Superior temporal gyrus (tissue), 1 donor: ENCODE measurements around the gene CYP2E1.
A peak's percentile ranks its signal among the peaks of the same experiment; 100 is the strongest.
"Not testable (repeated sequence)": the region's sequence is repeated elsewhere in the genome, so short reads cannot be mapped to it uniquely, and the experiment has no call there.

Experiments used
- DNase-seq: peaks from one replicate; pipeline ENCODE4 v3.0.0-alpha.2; 2016; ENCODE audit errors: extremely low spot score

CYP2E1 gene

GRCh38 chr10:133528845-133529575 lies 1.8 kb downstream of the CYP2E1 start:
- DNase-seq = no peak

DNA sequence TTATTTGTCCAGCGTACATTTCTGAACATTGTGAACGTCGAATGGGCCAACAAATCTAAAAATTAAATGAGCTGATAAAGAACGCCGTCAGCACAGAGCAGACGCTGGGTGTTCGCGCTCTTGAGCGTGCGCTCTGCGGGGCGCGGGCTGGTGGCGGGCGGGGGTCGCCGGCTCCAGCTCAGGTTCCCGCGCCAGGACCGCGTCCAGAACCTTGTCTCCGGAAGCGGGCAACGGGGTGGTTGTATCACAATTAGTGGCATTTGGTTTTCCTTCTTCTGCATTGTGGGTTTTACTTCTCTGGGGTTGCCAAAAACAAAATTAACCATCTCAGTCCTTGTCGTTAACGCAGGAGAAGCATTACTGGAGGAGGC lies 2.4 kb downstream of the CYP2E1 start:
- no peak for DNase-seq

GRCh38 chr10:133530506-133530905 lies 3.3 kb downstream of the CYP2E1 start:
- no peak for DNase-seq

GRCh38 chr10:133532871-133533270 lies 5.7 kb downstream of the CYP2E1 start:
- no peak for DNase-seq

- DNase-seq = no peak
These were observed 7.3 kb downstream of the CYP2E1 start for GRCh38 chr10:133534417-133534816.

DNA sequence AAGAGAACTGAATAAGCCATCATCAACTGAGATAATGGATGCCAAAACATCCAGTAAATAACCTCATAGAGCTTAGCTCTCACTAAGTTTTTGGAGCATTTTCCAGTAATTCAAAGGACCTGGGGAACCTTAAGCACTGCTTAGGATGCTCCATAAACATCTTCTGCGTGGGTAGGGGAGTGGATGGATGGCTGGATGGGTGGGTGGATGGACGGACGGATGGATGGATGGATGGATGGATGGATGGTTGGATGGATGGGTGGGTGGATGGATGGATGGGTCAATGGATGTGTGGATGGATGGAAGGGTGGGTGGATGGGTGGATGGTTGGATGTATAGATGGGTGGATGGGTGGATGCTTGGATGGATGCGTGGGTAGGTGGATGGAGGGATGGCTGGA lies 9.0 kb downstream of the CYP2E1 start:
- DNase-seq = no peak

- peak; percentile 25 for DNase-seq
These were observed 10.7 kb downstream of the CYP2E1 start for GRCh38 chr10:133537546-133538545.

- not testable (repeated sequence) for DNase-seq
These were observed 14.3 kb downstream of the CYP2E1 start for GRCh38 chr10:133541441-133541975.

GRCh38 chr10:133544506-133544905 lies 17.3 kb downstream of the CYP2E1 start:
- no peak for DNase-seq

DNA sequence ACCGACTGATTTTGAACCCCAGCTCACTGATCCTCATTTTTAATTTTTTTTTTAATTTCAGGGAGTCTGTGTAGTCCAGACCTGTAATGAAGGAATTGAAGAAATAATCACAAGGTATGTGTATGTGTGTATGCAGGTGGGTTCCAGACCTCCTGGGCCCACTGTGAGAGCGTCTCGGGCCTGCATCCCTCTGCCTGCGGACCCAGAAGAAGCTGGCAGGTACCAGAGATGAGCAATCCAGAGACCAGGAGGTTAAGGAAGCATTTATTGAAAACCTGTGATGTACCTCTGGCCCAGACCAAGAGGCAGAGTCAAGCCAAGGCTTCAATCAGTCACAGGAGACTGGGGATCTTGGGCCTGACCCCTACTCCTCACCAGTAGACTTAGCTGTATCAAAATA lies 27.4 kb downstream of the CYP2E1 start:
- no peak for DNase-seq

DNA sequence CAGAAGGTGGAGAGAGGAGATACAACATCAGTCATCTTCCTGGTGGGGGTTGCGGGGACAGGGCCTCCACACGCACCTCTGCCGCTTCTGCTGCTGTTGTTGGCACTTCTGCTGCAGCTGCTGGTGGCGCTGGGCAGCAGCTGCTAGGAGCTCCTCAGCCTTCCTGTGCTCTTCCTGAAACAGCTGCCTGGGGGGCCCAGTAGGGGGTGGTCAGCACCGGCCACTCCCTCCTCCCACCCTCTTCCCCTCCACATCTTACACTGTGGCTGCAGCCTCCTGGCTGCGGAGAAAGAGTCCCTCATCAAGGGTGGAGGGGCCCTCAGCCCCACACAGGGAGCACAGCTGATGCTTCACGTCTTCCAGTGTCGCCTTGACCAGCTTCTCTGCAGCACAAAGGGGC lies 28.4 kb downstream of the CYP2E1 start:
- no peak for DNase-seq

- no peak for DNase-seq
These were observed 30.2 kb downstream of the CYP2E1 start for GRCh38 chr10:133557381-133557780.

DNA sequence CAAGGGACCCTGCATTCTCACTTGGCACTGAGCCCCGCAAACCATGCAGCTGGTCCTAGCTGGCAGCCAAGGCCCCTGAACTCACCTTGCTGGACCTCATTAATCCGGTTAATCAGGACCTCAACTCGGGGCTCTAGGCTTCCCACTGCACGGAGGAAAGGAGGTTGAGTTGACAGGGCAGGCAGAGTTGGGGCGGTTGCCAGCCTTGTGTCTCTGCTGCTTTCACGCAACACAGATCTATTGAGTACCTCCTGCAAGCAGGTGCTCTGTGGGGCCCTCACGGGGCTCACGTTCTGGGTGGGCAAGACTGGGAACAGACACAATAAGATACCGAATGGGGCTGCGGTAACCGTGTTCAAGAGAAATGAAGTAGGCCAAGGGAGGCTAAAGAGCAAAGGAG lies 32.1 kb downstream of the CYP2E1 start:
- no peak for DNase-seq

GRCh38 chr10:133564816-133565215 lies 37.7 kb downstream of the CYP2E1 start:
- DNase-seq = no peak

GRCh38 chr10:133565441-133566294 lies 38.5 kb downstream of the CYP2E1 start, which contains the start of gene SYCE1:
Gene SYCE1 (minus strand): TSS chr10:133565583. CDS start chr10:133565529, 54 bp downstream.
- no peak for DNase-seq

GRCh38 chr10:133567119-133567518 lies 40.0 kb downstream of the CYP2E1 start:
- no peak for DNase-seq

DNA sequence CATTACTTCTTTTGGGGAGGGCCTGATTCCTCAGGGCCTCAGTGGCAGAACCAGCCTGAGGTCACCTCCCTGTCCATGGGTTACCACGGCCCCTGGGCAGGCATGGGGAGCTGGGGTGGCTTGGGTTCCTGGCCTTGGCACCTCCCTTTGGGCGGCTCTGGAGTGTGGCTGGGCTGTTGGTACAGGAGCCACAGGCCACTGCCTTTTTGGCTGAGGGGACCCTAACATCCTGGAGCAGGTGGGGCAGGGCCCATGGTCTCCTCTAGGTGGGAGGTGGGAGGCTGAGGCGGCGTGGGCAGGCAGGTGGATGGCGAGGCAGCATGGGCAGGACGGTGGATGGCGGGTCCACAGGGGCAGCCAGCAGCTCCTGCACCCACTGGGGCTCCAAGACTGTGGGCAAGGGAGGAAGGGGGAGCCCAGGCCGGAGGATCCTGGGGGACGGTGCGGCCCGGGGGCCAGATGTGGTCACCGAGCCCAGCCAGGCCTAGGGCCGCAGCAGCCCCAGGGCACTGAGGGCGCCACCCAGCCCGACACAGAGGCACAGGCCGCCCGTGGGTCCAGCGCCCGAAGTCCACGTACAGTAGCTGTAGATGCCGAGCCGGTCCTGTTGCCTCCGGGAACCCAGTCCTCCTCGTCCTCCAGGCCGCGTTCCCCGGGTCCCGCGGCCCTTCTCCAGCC lies 40.6 kb downstream of the CYP2E1 start:
- no peak for DNase-seq

GRCh38 chr10:133568287-133568614 lies 41.1 kb downstream of the CYP2E1 start:
- DNase-seq = no peak

DNA sequence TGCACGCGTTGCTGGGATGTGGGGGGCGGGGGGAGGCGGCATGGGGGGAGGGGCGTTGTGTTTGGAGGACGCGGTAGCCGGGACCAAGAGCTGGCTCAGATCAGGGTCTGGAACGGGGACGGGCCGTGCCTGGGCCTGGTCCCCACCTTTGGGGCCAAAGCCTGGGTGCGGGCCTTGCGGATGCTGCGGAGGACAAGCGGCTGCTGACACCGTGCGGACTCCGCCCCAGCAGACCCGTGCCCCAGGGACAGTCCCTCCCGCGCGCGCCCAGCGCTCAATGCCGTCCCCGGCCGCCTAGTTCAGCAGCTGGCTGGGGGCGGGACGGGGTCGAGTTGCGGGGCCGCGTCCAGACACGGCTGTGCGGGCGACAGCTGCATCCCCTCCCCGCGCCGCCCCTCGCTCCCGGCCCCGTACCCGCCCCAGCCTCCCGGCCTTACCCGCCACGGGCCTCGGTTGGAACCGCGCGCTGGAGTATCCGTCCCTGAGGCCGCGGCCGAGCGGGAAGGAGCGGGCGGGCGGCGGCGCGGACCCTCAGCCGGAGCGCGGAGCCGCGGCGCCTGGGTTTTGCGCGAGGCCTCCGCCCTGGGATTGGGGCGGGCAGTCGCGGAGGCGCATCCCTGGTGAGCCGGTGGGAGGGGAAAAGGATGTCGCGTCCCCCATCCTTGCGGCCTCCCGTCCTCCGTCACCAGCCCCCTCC lies 41.8 kb downstream of the CYP2E1 start:
- not testable (repeated sequence) for DNase-seq

DNA sequence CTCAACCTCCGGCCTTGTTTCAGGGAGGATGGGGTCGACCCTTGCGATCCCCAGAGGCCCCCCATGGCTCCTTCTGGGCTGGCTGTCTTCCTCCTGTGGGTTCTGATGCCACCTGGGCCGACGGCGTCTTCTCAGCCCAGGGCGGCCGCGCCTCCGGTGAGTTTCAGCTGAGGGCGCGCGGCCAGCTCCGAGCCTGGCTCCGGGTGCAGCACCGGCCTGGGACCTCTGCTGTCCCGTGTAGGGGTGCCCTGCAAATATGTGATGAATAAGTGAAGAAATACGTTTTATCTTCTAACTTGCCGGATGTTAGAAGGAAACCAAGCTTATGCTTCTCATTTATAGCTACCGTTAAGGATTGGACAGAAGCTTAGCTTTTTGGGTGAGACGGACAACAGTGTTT lies 42.6 kb downstream of the CYP2E1 start:
- DNase-seq = not testable (repeated sequence)
